ENCODE results near the gene INAVA. TPM values are rescaled to one million over a fixed set of nuclear protein-coding genes. Genes with fewer than 3 reads are reported as not detected.

The INAVA gene
- total and polyA plus RNA-seq, 2 of the 13 experiments (the other 11 are each of a cell fraction or from before 2014, with no cell fraction given), result 6.0 to 13.5 TPM

- TF ChIP-seq ZNF18 (CRISPR knock-in tag; IDR thresholded peaks at IDR 0.05; ENCODE audit: insufficient replicate concordance), result no peak
- no peak for TF ChIP-seq ZNF816 (CRISPR knock-in tag; IDR thresholded peaks at IDR 0.05; ENCODE audit: borderline replicate concordance)
- no peak for TF ChIP-seq PCBP2 (optimal IDR thresholded peaks at IDR 0.05; ENCODE audit: low read depth, low read length, poor library complexity, severe bottlenecking)
- no peak for TF ChIP-seq ZBTB49 (CRISPR knock-in tag; IDR thresholded peaks at IDR 0.05; ENCODE audit: borderline replicate concordance)
- TF ChIP-seq ELK4 (CRISPR knock-in tag; IDR thresholded peaks at IDR 0.05; ENCODE audit: borderline replicate concordance), result no peak
- TF ChIP-seq MEIS1 (CRISPR knock-in tag; IDR thresholded peaks at IDR 0.05; ENCODE audit: borderline replicate concordance), result no peak
- TF ChIP-seq ATF1 (CRISPR knock-in tag; IDR thresholded peaks at IDR 0.05), result no peak
- no peak for TF ChIP-seq BRF2 (CRISPR knock-in tag; IDR thresholded peaks at IDR 0.05)
- no peak for TF ChIP-seq ZNF329 (CRISPR knock-in tag; IDR thresholded peaks at IDR 0.05; ENCODE audit: low read depth)
- TF ChIP-seq DDIT3 (CRISPR knock-in tag; IDR thresholded peaks at IDR 0.05), result no peak
- peak; percentile 78 for TF ChIP-seq HNRNPL (IDR thresholded peaks at IDR 0.05; ENCODE audit: low read depth, low read length)
- no peak for TF ChIP-seq IKZF4 (CRISPR knock-in tag; IDR thresholded peaks at IDR 0.05; ENCODE audit: borderline replicate concordance, low read depth, not compliant biosample characterization)
- peak; percentile 57 to 85; a peak in 3 of 4 replicates for TF ChIP-seq EP300 (IDR thresholded peaks at IDR 0.05; ENCODE audit: low read depth in 2 of 2, low read length in 2 of 2)
- TF ChIP-seq EP300 (CRISPR knock-in tag; IDR thresholded peaks at IDR 0.05; ENCODE audit: borderline replicate concordance), result peak; percentile 91; the same call in 1 of the 2 replicates
- peak; percentile 77 for TF ChIP-seq FOXA3 (CRISPR knock-in tag; IDR thresholded peaks at IDR 0.05)
- TF ChIP-seq ZNF710 (CRISPR knock-in tag; IDR thresholded peaks at IDR 0.05; ENCODE audit: borderline replicate concordance), result peak; percentile 78; the same call in 1 of the 2 replicates
- TF ChIP-seq HOXA7 (CRISPR knock-in tag; IDR thresholded peaks at IDR 0.05), result no peak
- peak; percentile 86 for TF ChIP-seq BCL6 (CRISPR knock-in tag; IDR thresholded peaks at IDR 0.05)
- peak; percentile 47; the same call in 1 of the 2 replicates for TF ChIP-seq KLF15 (CRISPR knock-in tag; IDR thresholded peaks at IDR 0.05; ENCODE audit: borderline replicate concordance)
- TF ChIP-seq MED8 (CRISPR knock-in tag; IDR thresholded peaks at IDR 0.05; ENCODE audit: insufficient replicate concordance), result no peak
Measured at GRCh38 chr1:200896531-200897196, 2.0 kb downstream of the INAVA start (continued).
